Measurements from ENCODE around the gene MAML3. TPM values are rescaled to one million over a fixed set of nuclear protein-coding genes. Genes with fewer than 3 reads are reported as not detected.

MAML3 gene
- total and polyA plus RNA-seq, 2 donors, result 6.7 to 7.0 TPM

DNA sequence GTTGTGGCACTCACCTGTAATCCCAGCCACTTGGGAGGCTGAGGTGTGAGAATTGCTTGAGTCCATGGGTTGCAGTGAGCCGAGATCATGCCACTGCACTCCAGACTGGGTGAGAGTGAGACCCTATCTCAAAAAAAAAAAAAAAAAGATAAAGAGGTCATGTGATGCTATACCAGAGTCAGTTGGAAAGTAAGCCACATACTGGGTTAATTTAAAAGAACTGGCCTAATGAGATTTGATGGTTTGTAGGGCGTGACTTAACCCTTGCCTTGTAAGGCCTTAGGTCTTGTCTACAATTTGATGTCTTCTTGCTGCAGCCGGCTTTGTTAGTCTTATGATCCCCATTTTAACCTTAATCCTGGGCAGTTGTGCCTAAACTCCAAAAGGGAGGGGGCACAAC, 483.2 kb downstream of the MAML3 start:
- WGBS, result 94% methylated on average over 3 of the region's 3 CpGs
- H3K4me1 ChIP-seq (ENCODE audit: insufficient read depth), result no peaks in the 10 kb centered on the region

DNA sequence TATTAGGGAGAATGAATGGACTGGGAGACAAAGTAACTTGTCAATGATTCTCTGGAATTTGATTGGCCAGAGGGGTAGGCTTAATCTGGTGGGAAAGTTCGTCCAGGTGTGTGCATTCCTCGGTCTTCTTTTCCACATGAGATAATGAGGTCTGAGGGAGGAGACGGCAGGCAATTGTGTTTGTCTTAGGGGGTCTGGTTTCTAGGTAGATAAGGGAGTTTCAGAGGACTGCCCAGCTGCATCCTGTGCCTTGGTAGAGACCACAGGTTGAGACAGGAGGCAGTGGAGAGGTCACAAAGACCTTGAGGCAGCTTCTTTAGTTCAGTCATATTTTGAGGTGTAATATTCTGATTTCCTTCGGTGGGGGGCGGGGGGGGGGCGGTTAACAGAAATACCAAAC, 484.1 kb downstream of the MAML3 start:
- DNase-seq (ENCODE audit: extremely low spot score), result no peak
- 72% methylated on average over 6 of the region's 6 CpGs for WGBS
- Histone ChIP-seq H3K27ac (ENCODE audit: low read depth) (no peak overlapping the region), H3K36me3 (ENCODE audit: insufficient read depth) (no peaks in the 10 kb centered on the region), H3K4me1 (ENCODE audit: insufficient read depth) (no peaks in the 10 kb centered on the region), H3K4me3 (ENCODE audit: low read depth, low read length) (no peak overlapping the region)

More for the DNA sequence above, 483.2 kb downstream of the MAML3 start:
- no peak overlapping the region for H3K27ac ChIP-seq (ENCODE audit: low read depth)
- no peak overlapping the region for H3K4me3 ChIP-seq (ENCODE audit: low read depth, low read length)
- H3K36me3 ChIP-seq (ENCODE audit: insufficient read depth), result no peaks in the 10 kb centered on the region
- DNase-seq (ENCODE audit: extremely low spot score), result no peak

DNA sequence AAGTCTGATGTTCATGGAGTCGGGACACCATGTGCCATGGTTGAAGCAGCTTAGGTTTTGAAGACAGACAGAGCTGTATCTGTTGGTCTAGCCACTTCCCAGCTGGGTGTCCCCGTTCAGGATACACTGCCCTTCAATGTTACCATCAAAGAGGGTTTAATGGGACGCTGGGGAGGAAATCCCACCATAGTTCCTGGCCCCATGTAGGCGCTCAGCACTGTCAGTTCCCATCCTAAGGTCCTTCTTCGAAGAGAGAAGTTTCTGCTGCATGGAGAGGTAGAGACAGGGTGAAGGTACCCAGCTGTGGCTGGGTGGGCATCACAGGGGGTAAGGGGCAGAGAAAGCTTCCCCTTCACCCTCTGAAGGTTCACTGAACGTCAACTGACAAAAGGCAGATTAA, 484.6 kb downstream of the MAML3 start:
- Histone ChIP-seq H3K4me1 (ENCODE audit: insufficient read depth) (no peaks in the 10 kb centered on the region), H3K4me3 (ENCODE audit: low read depth, low read length) (no peak overlapping the region), H3K27ac (ENCODE audit: low read depth) (no peak overlapping the region), H3K36me3 (ENCODE audit: insufficient read depth) (no peaks in the 10 kb centered on the region)
- DNase-seq (ENCODE audit: extremely low spot score), result no peak
- 86% methylated on average over 6 of the region's 6 CpGs for WGBS

DNA sequence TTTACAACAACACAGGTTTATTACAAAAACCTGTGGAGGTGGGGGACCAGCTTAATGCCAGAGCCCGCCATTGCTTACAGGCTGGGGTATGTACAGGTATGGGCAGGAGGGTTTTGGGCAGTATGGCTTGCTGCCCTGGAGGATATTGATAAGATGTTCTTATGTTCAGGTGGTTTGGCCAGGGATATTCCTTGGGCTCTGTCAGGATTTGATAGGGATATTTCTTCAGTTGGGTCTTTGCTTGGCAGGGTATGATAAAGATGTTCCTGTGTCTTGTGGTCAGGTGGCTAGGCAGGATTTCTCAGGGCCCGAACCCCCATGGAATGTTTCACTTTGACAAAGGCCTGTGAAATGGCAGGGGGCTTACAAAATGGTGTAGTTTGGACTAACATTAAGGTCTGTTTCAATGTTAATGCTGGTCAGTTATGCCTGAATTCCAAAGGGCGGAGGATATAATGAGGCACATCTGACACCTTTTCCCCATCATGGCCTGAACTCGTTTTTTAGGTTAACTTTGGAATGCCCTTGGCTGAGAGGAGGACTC, 485.3 kb downstream of the MAML3 start:
- no peaks in the 10 kb centered on the region for H3K4me1 ChIP-seq (ENCODE audit: insufficient read depth)
- 90% methylated on average over 4 of the region's 4 CpGs for WGBS
- no peak overlapping the region for H3K27ac ChIP-seq (ENCODE audit: low read depth)
- H3K4me3 ChIP-seq (ENCODE audit: low read depth, low read length), result no peak overlapping the region
- no peaks in the 10 kb centered on the region for H3K36me3 ChIP-seq (ENCODE audit: insufficient read depth)
- DNase-seq (ENCODE audit: extremely low spot score), result no peak

DNA sequence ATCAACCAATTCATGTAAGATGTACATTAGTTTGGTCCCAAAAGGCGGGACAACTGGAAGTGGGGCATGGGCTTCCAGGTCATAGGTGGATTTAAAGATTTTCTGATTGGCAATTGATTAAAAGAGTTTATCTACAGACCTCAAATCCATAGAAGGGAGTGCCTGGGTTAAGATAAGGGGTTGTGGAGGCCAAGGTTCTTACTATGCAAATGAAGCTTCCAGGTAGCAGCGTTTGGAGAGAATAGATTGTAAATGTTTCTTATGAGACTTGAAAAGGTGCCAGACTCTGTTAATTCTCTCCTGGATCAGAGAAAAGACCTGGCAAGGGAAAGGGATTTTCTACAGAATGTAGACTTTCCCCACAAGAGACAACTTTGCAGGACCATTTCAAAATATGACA, 485.9 kb downstream of the MAML3 start:
- Histone ChIP-seq H3K4me1 (ENCODE audit: insufficient read depth) (no peaks in the 10 kb centered on the region), H3K36me3 (ENCODE audit: insufficient read depth) (no peaks in the 10 kb centered on the region), H3K4me3 (ENCODE audit: low read depth, low read length) (no peak overlapping the region), H3K27ac (ENCODE audit: low read depth) (no peak overlapping the region)
- DNase-seq (ENCODE audit: extremely low spot score), result no peak
- WGBS, result 73% methylated on average over 2 of the region's 2 CpGs

Other genes starting within 250 kb of the MAML3 start
- 73.0 TPM for gene SCOC, start 219.5 kb upstream of the MAML3 start, total RNA-seq
- gene SCOC, start 219.5 kb upstream of the MAML3 start, polyA plus RNA-seq, result 59.9 TPM

All from urinary bladder (tissue), 4 donors.